IMR-90 (cell line): ENCODE results near the gene DIP2C. TPM values are rescaled to one million over a fixed set of nuclear protein-coding genes. Genes with fewer than 3 reads are reported as not detected.

Source experiments
- ATAC-seq: fragments of 200-7000 bp; cut with Tn5 transposase; 2 replicates; pipeline ENCODE4 v1.9.1; 2020; ENCODE audit warnings: low read depth, mild to moderate bottlenecking, moderate library complexity
- BruUV-seq: library from RNA; stranded (reverse); fragments of 400-500 nt; replicated peaks from 2 replicates; lab custom pipeline; 2021; lab: Mats Ljungman, UMichigan
- CTCF ChIA-PET: fragments of 300-600 bp; formaldehyde crosslinking; extraction: SDS; loops from one replicate; lab custom pipeline; 2021; ENCODE audit warnings: antibody characterized with exemption; lab: Yijun Ruan, JAX
- POLR2A ChIA-PET: fragments of 300-600 bp; sonication (Branson Sonifier 250); formaldehyde crosslinking; loops from one replicate; lab custom pipeline; 2022; ENCODE audit warnings: antibody characterized with exemption; ENCODE audit not compliant: unreplicated experiment; lab: Charles Lee
- DNase-seq: peaks from one replicate; pipeline ENCODE4 v3.0.0; 2013
- H2AFZ ChIP-seq: replicated peaks from 2 replicates; pipeline ENCODE3; 2013; ENCODE audit warnings: low read length, mild to moderate bottlenecking; ENCODE audit not compliant: poor library complexity
- H2AK5ac ChIP-seq: 2 replicates; pipeline ENCODE4 v1.6.1; 2013; ENCODE audit warnings: low read depth, low read length, inconsistent platforms
- H2AK9ac ChIP-seq: replicated peaks from 2 replicates; pipeline ENCODE3; 2013; ENCODE audit warnings: mild to moderate bottlenecking, low read depth, low read length, moderate library complexity; ENCODE audit not compliant: poor library complexity
- H2BK120ac ChIP-seq: 2 replicates; pipeline ENCODE4 v1.6.1; 2013; ENCODE audit warnings: low read depth, low read length, inconsistent platforms
- H2BK15ac ChIP-seq: 3 replicates; pipeline ENCODE4 v1.6.1; 2013; ENCODE audit warnings: low read depth, low read length, inconsistent platforms
- H2BK20ac ChIP-seq: 2 replicates; pipeline ENCODE4 v1.6.1; 2013; ENCODE audit warnings: low read depth, mild to moderate bottlenecking, inconsistent platforms, low read length, moderate library complexity
- H2BK5ac ChIP-seq: 2 replicates; pipeline ENCODE4 v1.6.1; 2013; ENCODE audit warnings: mild to moderate bottlenecking, low read depth, low read length, inconsistent platforms; ENCODE audit not compliant: poor library complexity, severe bottlenecking
- H3K14ac ChIP-seq: replicated peaks from 2 replicates; pipeline ENCODE4 v1.6.1; 2013; ENCODE audit warnings: low read depth, low read length, inconsistent platforms
- H3K18ac ChIP-seq: 2 replicates; pipeline ENCODE4 v1.6.1; 2013; ENCODE audit warnings: low read depth, low read length, control low read depth
- H3K23ac ChIP-seq: 2 replicates; pipeline ENCODE4 v1.6.1; 2013; ENCODE audit warnings: low read depth, low read length, inconsistent platforms
- H3K27ac ChIP-seq: 2 replicates; pipeline ENCODE4 v1.5.1; 2013; ENCODE audit warnings: mild to moderate bottlenecking, control low read depth, low read length; ENCODE audit not compliant: insufficient read depth
- H3K27me3 ChIP-seq: 2 replicates; pipeline ENCODE4 v1.6.1; 2013; ENCODE audit warnings: low read length; ENCODE audit not compliant: control insufficient read depth, insufficient read depth
- H3K36me3 ChIP-seq: 2 replicates; pipeline ENCODE4 v1.6.1; 2013; ENCODE audit warnings: low read length, mixed read lengths; ENCODE audit not compliant: control insufficient read depth, insufficient read depth
- H3K4ac ChIP-seq: 2 replicates; pipeline ENCODE4 v1.6.1; 2013; ENCODE audit warnings: low read depth, low read length, inconsistent platforms
- H3K4me1 ChIP-seq: 2 replicates; pipeline ENCODE4 v1.6.1; 2013; ENCODE audit warnings: low read length, mixed read lengths; ENCODE audit not compliant: control insufficient read depth, insufficient read depth
- H3K4me2 ChIP-seq: 2 replicates; pipeline ENCODE4 v1.6.1; 2013; ENCODE audit warnings: low read depth, mild to moderate bottlenecking, control low read depth, low read length, moderate library complexity
- H3K4me3 ChIP-seq: 2 replicates; pipeline ENCODE4 v1.5.1; 2013; ENCODE audit warnings: low read depth, mild to moderate bottlenecking, control low read depth, low read length, moderate library complexity; ENCODE audit not compliant: insufficient read depth
- H3K56ac ChIP-seq: 2 replicates; pipeline ENCODE4 v1.6.1; 2013; ENCODE audit warnings: low read length, inconsistent platforms; ENCODE audit not compliant: insufficient read depth; ENCODE audit errors: extremely low read depth
- H3K79me1 ChIP-seq, 2 experiments: 2 replicates each; pipeline ENCODE4 v1.6.1; 2013; ENCODE audit warnings: low read length in 2 of 2, inconsistent platforms in 1 of 2, low read depth in 1 of 2
- H3K9ac ChIP-seq: 2 replicates; pipeline ENCODE4 v1.6.1; 2013; ENCODE audit warnings: low read depth, low read length, control low read depth
- H3K9me1 ChIP-seq: 2 replicates; pipeline ENCODE4 v1.6.1; 2013; ENCODE audit warnings: low read length, inconsistent platforms; ENCODE audit not compliant: insufficient read depth
- H3K9me3 ChIP-seq: 2 replicates; pipeline ENCODE4 v1.6.1; 2013; ENCODE audit warnings: low read length; ENCODE audit not compliant: control insufficient read depth, insufficient read depth
- H4K20me1 ChIP-seq: 2 replicates; pipeline ENCODE4 v1.6.1; 2013; ENCODE audit warnings: low read length, inconsistent platforms; ENCODE audit not compliant: insufficient read depth
- H4K5ac ChIP-seq: 2 replicates; pipeline ENCODE4 v1.6.1; 2013; ENCODE audit warnings: mild to moderate bottlenecking, low read depth, low read length, control low read depth
- H4K8ac ChIP-seq, 2 experiments: 2 replicates each; pipeline ENCODE4 v1.6.1; 2013; ENCODE audit warnings: low read depth in 2 of 2, low read length in 2 of 2, control low read depth in 1 of 2, inconsistent platforms in 1 of 2
- H4K91ac ChIP-seq: 2 replicates; pipeline ENCODE4 v1.6.1; 2013; ENCODE audit warnings: low read depth, low read length, inconsistent platforms; ENCODE audit not compliant: insufficient read depth
- BHLHE40 ChIP-seq: fragments of 150-350 bp; IDR thresholded peaks from 2 replicates; pipeline ENCODE4 v1.6.1; 2016; ENCODE audit warnings: mild to moderate bottlenecking, low read depth, low read length
- CTCF ChIP-seq: conservative IDR thresholded peaks from 2 replicates; pipeline ENCODE4 v1.5.1; 2012; ENCODE audit warnings: mild to moderate bottlenecking, low read depth, low read length, improper control_type of control experiment
- MXI1 ChIP-seq: IDR thresholded peaks from 2 replicates; pipeline ENCODE4 v1.6.1; 2012; ENCODE audit warnings: low read depth, mild to moderate bottlenecking, low read length, moderate library complexity, borderline replicate concordance
- NFE2L2 ChIP-seq: fragments of 150-350 bp; IDR thresholded peaks from 2 replicates; pipeline ENCODE4 v1.6.1; 2016; ENCODE audit warnings: low read depth, mild to moderate bottlenecking, low read length
- RAD21 ChIP-seq: IDR thresholded peaks from 2 replicates; pipeline ENCODE4 v1.6.1; 2012; ENCODE audit warnings: low read length, improper control_type of control experiment
- RCOR1 ChIP-seq: IDR thresholded peaks from 2 replicates; pipeline ENCODE4 v1.6.1; 2012; ENCODE audit warnings: mild to moderate bottlenecking, low read length, improper control_type of control experiment; ENCODE audit not compliant: insufficient replicate concordance
- WGBS, 2 experiments: methylation state at CpG; one replicate each; pipeline versions ENCODE4 v1.1.5 to v1.1.7; 2013; ENCODE audit warnings: missing lambda C conversion rate in 2 of 2; ENCODE audit not compliant: insufficient read length in 1 of 2; ENCODE audit errors: extremely low coverage in 2 of 2; 5-methylcytosine and 5-hydroxymethylcytosine counted together
- dilution Hi-C: fragments of 300-500 bp; cut with HindIII; formaldehyde crosslinking; loops from one replicate; pipeline ENCODE4 v1.14.3; 2018; ENCODE audit warnings: low sequenced_read_pairs; ENCODE audit not compliant: unreplicated experiment
- in situ Hi-C: fragments of 300-500 bp; cut with MboI; formaldehyde crosslinking; loops from 3 replicates; pipeline ENCODE4 v1.14.3; 2019; ENCODE audit warnings: low sequenced_read_pairs, inconsistent platforms, mixed read lengths
- intact Hi-C: fragments of 100-400 bp; cut with micrococcal nuclease; formaldehyde crosslinking; loops from 2 replicates; pipeline ENCODE4 v1.10.0; 2022
- polyA plus RNA-seq, 3 experiments: library from polyadenylated mRNA; depleted of rRNA; stranded (reverse); fragments of >200 nt; gene quantifications; 2 replicates each; pipeline ENCODE4 v1.2.3, GENCODE V29; 2012; ENCODE audit warnings: low replicate concordance in 1 of 3
- total RNA-seq: library from RNA; depleted of rRNA; stranded (reverse); fragments of >200 nt; gene quantifications from 2 replicates; pipeline ENCODE4 v1.2.3, GENCODE V29; 2012
- TF ChIP-seq, protein P1 (sequence below): fragments of 150-350 bp; IDR thresholded peaks from 2 replicates; pipeline ENCODE4 v1.6.1; 2016; ENCODE audit warnings: low read depth, mild to moderate bottlenecking, low read length, moderate library complexity, borderline replicate concordance
- TF ChIP-seq, protein P2 (sequence below): fragments of 150-350 bp; IDR thresholded peaks from 2 replicates; pipeline ENCODE4 v1.6.1; 2017; ENCODE audit warnings: mild to moderate bottlenecking, antibody characterized with exemption, low read length, low read depth

The DIP2C gene
- total and polyA plus RNA-seq, 2 of the 4 experiments (the other 2 are of a cell fraction): 8.6 to 17.3 TPM

DNA sequence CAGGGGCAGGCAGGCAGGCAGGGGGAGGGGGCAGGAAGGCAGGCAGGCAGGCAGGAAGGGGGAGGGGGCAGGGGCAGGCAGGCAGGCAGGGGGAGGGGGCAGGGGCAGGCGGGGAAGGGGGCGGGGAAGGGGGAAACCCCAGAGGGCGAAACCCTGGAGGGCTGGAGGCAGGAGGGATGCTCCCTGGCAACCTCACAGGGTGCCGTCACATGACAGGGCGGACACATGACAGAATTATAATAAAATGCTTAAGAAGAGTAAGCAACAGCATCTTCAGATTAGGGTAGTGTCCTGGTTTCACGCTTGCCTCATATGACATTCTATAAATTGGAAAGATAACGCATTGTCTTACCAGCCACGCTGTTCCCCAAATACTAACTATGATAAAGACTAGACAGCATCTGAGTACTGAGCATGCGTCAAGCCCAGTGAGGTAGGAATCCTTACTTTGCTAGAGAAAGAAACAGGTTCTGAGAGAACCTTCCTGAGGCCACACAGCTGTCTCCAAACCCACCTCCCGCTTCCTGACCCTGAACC is 131.6 kb downstream of the DIP2C start:
- H3K18ac ChIP-seq: no peak overlapping the region
- no peak overlapping the region for H4K91ac ChIP-seq
- in situ Hi-C loops (no loop called here), intact Hi-C loops (no loop called here), dilution Hi-C loops (no loop called here)
- no peak overlapping the region for H3K27ac ChIP-seq
- H3K36me3 ChIP-seq: no peaks in the 10 kb centered on the region
- H3K56ac ChIP-seq: no peak overlapping the region
- no peak overlapping the region; the same call in 1 of the 2 replicates for H2AK5ac ChIP-seq
- no peak overlapping the region for H3K23ac ChIP-seq
- H3K4me3 ChIP-seq: no peak overlapping the region
- no peak overlapping the region for H4K5ac ChIP-seq
- no peak for ATAC-seq
- H2BK5ac ChIP-seq: no peak overlapping the region
- no peak overlapping the region for H2BK20ac ChIP-seq
- no peak overlapping the region for H3K9ac ChIP-seq
- H3K4me2 ChIP-seq: no peak overlapping the region
- H2AK9ac ChIP-seq: no peak overlapping the region
- no peaks in the 10 kb centered on the region for H3K9me3 ChIP-seq
- no peak overlapping the region for H2AFZ ChIP-seq
- peaks cover 93% of the 10 kb centered on the region for H4K20me1 ChIP-seq
- no peak for DNase-seq
- TF ChIP-seq RCOR1 (no peak), MXI1 (no peak), CTCF (no peak), RAD21 (no peak), BHLHE40 (no peak), NFE2L2 (no peak)
- TF ChIP-seq, protein P1, sequence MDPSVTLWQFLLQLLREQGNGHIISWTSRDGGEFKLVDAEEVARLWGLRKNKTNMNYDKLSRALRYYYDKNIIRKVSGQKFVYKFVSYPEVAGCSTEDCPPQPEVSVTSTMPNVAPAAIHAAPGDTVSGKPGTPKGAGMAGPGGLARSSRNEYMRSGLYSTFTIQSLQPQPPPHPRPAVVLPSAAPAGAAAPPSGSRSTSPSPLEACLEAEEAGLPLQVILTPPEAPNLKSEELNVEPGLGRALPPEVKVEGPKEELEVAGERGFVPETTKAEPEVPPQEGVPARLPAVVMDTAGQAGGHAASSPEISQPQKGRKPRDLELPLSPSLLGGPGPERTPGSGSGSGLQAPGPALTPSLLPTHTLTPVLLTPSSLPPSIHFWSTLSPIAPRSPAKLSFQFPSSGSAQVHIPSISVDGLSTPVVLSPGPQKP: no peak
- TF ChIP-seq, protein P2, sequence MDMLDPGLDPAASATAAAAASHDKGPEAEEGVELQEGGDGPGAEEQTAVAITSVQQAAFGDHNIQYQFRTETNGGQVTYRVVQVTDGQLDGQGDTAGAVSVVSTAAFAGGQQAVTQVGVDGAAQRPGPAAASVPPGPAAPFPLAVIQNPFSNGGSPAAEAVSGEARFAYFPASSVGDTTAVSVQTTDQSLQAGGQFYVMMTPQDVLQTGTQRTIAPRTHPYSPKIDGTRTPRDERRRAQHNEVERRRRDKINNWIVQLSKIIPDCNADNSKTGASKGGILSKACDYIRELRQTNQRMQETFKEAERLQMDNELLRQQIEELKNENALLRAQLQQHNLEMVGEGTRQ: peak; percentile 92
- no peak overlapping the region for H3K14ac ChIP-seq
- no peak overlapping the region for H3K4ac ChIP-seq
- H3K9me1 ChIP-seq: peaks cover 38% of the 10 kb centered on the region
- H2BK120ac ChIP-seq: no peak overlapping the region
- H3K27me3 ChIP-seq: no peaks in the 10 kb centered on the region
- WGBS, 2 experiments: no CpG with 5 or more reads among the region's 10 CpGs
- CTCF ChIA-PET: no interaction called here
- BruUV-seq: no TSS peak
- H2BK15ac ChIP-seq: no peak overlapping the region
- POLR2A ChIA-PET: no interaction called here
- H3K79me1 ChIP-seq: peaks cover 50 to 89% of the 10 kb centered on the region in 2 experiments
- peaks cover 17% of the 10 kb centered on the region for H3K4me1 ChIP-seq
- no peak overlapping the region for H4K8ac ChIP-seq
